Measurements from ENCODE around the gene CEP76.

The CEP76 gene

DNA sequence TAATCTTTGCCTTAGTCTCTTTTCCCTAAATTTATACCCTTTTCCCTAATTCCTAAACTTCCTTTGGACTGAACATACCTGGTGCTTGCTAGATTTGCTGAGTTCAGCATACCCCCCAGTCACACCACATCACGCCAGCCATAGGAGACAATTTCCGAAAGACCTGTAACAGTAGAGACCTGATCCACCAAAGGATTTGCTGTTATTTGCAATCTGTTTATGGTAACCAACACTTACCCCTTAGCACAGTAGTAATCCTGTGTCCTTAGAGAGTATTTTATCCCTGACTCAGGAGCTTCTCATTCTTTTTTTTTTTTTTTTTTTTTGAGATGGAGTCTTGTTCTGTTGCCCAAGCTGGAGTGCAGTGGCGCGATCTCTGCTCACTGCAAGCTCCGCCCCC lies 8.9 kb upstream of the CEP76 start:
- no peak for DNase-seq (ENCODE audit: extremely low read depth, low read depth)
- TF ChIP-seq, protein P1, sequence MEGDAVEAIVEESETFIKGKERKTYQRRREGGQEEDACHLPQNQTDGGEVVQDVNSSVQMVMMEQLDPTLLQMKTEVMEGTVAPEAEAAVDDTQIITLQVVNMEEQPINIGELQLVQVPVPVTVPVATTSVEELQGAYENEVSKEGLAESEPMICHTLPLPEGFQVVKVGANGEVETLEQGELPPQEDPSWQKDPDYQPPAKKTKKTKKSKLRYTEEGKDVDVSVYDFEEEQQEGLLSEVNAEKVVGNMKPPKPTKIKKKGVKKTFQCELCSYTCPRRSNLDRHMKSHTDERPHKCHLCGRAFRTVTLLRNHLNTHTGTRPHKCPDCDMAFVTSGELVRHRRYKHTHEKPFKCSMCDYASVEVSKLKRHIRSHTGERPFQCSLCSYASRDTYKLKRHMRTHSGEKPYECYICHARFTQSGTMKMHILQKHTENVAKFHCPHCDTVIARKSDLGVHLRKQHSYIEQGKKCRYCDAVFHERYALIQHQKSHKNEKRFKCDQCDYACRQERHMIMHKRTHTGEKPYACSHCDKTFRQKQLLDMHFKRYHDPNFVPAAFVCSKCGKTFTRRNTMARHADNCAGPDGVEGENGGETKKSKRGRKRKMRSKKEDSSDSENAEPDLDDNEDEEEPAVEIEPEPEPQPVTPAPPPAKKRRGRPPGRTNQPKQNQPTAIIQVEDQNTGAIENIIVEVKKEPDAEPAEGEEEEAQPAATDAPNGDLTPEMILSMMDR (IDR thresholded peaks at IDR 0.05; ENCODE audit: low read depth, low read length, missing control alignments): no peak
- no peak overlapping the region for H3K4me3 ChIP-seq (replicated peaks; ENCODE audit: low read depth, low read length)

DNA sequence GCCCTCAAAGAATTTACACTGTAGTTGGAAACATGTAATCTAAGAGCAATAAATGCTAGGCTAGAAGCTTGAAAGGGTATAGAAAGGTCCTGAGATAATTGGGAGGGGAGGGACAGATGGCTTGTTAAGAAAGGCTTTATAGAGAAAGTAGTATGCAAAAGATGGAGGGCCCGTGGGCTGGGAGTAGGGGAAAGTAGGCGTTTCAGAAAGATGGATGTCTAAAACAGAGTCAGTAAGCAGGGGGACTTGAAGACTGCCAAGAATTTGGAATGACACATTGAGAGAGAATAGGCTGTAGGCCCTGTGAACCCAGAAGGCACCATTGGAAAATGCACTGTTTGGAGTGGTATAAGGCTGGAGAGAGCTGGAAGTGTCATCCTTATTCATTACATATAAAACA lies 1.1 kb upstream of the CEP76 start:
- DNase-seq (ENCODE audit: extremely low read depth, low read depth): no peak
- TF ChIP-seq, protein P1 (IDR thresholded peaks at IDR 0.05; ENCODE audit: low read depth, low read length, missing control alignments): no peak
- peak overlapping the region; percentile 93 for H3K4me3 ChIP-seq (replicated peaks; ENCODE audit: low read depth, low read length)

GRCh38 chr18:12703096-12703567 lies 609 bp upstream of the CEP76 start:
- TF ChIP-seq, protein P1 (IDR thresholded peaks at IDR 0.05; ENCODE audit: low read depth, low read length, missing control alignments): no peak
- no peak for DNase-seq (ENCODE audit: extremely low read depth, low read depth)
- H3K4me3 ChIP-seq (replicated peaks; ENCODE audit: low read depth, low read length): peak overlapping the region; percentile 93

- DNase-seq (ENCODE audit: extremely low read depth, low read depth): no peak
- peak overlapping the region; percentile 93 for H3K4me3 ChIP-seq (replicated peaks; ENCODE audit: low read depth, low read length)
- TF ChIP-seq, protein P1 (IDR thresholded peaks at IDR 0.05; ENCODE audit: low read depth, low read length, missing control alignments): no peak
These were observed 1.4 kb downstream of the CEP76 start for GRCh38 chr18:12701161-12701560.

DNA sequence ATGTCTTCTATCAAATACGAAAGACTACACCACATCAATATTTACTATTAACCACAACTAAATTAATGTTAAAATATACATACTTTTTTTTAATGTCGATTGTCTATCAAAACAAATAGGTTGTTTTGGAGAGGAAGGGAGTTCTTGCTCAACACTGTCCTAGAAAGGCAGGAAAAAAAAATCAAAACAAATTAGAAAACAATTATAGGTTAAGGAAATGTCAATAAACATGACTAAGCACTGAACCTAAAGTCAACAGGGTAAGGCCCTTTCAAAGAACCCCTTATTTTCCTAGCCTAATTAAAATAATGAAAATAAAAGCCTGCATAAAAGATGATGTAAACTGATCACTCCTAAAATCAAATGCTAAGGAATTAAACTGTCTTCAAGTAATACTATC lies 2.8 kb downstream of the CEP76 start:
- H3K4me3 ChIP-seq (replicated peaks; ENCODE audit: low read depth, low read length): no peak overlapping the region
- TF ChIP-seq, protein P1 (IDR thresholded peaks at IDR 0.05; ENCODE audit: low read depth, low read length, missing control alignments): no peak
- no peak for DNase-seq (ENCODE audit: extremely low read depth, low read depth)

DNA sequence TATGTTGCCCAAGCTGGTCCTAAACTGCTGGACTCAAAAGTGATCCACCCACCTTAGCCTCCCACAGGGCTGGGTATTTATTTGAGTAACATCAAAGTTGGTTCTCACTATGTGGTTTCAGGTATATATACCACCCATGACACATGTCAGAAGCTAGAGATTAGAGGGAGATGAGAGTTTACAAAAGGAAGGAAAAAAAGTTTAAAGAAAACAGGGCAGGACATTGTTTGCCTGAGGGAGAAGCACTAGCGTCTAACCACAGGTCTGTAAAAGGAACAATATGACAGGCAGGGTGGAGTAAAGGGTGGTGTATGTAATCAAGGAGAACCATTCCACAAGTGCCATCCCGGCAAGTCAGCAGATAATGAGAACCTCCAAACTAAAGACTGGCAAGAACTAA lies 8.5 kb downstream of the CEP76 start:
- H3K4me3 ChIP-seq (replicated peaks; ENCODE audit: low read depth, low read length): no peak overlapping the region
- no peak for DNase-seq (ENCODE audit: extremely low read depth, low read depth)
- TF ChIP-seq, protein P1 (IDR thresholded peaks at IDR 0.05; ENCODE audit: low read depth, low read length, missing control alignments): no peak

DNA sequence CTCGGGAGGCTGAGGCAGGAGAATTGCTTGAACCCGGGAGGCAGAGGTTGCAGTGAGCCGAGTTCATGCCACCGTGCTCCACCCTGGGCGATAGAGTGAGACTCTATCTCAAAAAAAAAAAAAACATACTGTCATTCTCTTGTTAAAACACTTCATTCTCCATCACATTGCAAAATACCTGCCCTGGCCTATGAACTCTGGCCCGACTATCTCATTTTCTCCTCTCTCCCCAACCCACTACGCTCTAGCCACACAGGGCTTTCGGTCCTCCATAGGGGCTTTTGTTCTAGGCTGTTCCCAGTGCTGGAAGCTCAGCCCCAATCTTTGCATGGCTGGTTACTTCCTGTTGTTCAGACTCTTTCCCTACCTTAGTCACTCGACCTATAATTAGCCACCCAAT lies 10.3 kb downstream of the CEP76 start:
- TF ChIP-seq, protein P1 (IDR thresholded peaks at IDR 0.05; ENCODE audit: low read depth, low read length, missing control alignments): no peak
- no peak overlapping the region for H3K4me3 ChIP-seq (replicated peaks; ENCODE audit: low read depth, low read length)
- DNase-seq (ENCODE audit: extremely low read depth, low read depth): no peak

Data from HFF-Myc (cell line).